Occipital lobe (tissue), 2 donors: Measurements from ENCODE around the gene C11orf87. TPM values are rescaled to one million over a fixed set of nuclear protein-coding genes. Genes with fewer than 3 reads are reported as not detected.

Source experiments
- DNase-seq: peaks from one replicate; lab custom pipeline; 2025; lab: John Stamatoyannopoulos, UW
- total RNA-seq: library from RNA; depleted of rRNA; stranded (reverse); fragments of >200 nt; gene quantifications from one replicate; pipeline ENCODE4 v1.2.3, GENCODE V29; 2014

C11orf87 gene
- total RNA-seq, result 29.8 TPM

- DNase-seq, result peak; percentile 37
These were observed at the start of gene C11orf87 for GRCh38 chr11:109421981-109422869. C11orf87 (plus strand) TSS chr11:109422190; CDS start chr11:109423634, 1,444 bp downstream.

GRCh38 chr11:109374032-109374431 is 48.0 kb upstream of the C11orf87 start:
- DNase-seq, result no peak

GRCh38 chr11:109374441-109374840 is 47.5 kb upstream of the C11orf87 start:
- no peak for DNase-seq

GRCh38 chr11:109377039-109377742 is 44.8 kb upstream of the C11orf87 start:
- no peak for DNase-seq

- no peak for DNase-seq
These were observed 44.0 kb upstream of the C11orf87 start for GRCh38 chr11:109378034-109378433.

GRCh38 chr11:109383306-109383705 is 38.7 kb upstream of the C11orf87 start:
- no peak for DNase-seq

GRCh38 chr11:109384873-109385272 is 37.1 kb upstream of the C11orf87 start:
- no peak for DNase-seq

GRCh38 chr11:109388982-109389381 is 33.0 kb upstream of the C11orf87 start:
- no peak for DNase-seq

- DNase-seq, result no peak
These were observed 31.2 kb upstream of the C11orf87 start for GRCh38 chr11:109390752-109391151.

- DNase-seq, result no peak
These were observed 20.4 kb upstream of the C11orf87 start for GRCh38 chr11:109401545-109401944.

GRCh38 chr11:109405671-109406070 is 16.3 kb upstream of the C11orf87 start:
- DNase-seq, result no peak

- DNase-seq, result no peak
These were observed 5.4 kb upstream of the C11orf87 start for GRCh38 chr11:109416601-109417000.

- DNase-seq, result peak; percentile 30
These were observed 978 bp downstream of the C11orf87 start for GRCh38 chr11:109422870-109423465.

GRCh38 chr11:109423466-109424190 is 1.6 kb downstream of the C11orf87 start:
- no peak for DNase-seq

- no peak for DNase-seq
These were observed 2.9 kb downstream of the C11orf87 start for GRCh38 chr11:109424901-109425300.

GRCh38 chr11:109425554-109425953 is 3.6 kb downstream of the C11orf87 start:
- DNase-seq, result peak; percentile 2

GRCh38 chr11:109426442-109427240 is 4.7 kb downstream of the C11orf87 start:
- DNase-seq, result no peak

- DNase-seq, result no peak
These were observed 10.1 kb downstream of the C11orf87 start for GRCh38 chr11:109432105-109432504.

- no peak for DNase-seq
These were observed 11.8 kb downstream of the C11orf87 start for GRCh38 chr11:109433753-109434256.

GRCh38 chr11:109435121-109435742 is 13.2 kb downstream of the C11orf87 start:
- peak; percentile 9 for DNase-seq
